HG02763 (cell line): ENCODE measurements around the gene IGFLR1.
"Not testable (repeated sequence)": the region's sequence is repeated elsewhere in the genome, so short reads cannot be mapped to it uniquely, and the experiment has no call there.

Experiments
- ATAC-seq: cut with Tn5 transposase; IDR thresholded peaks from one replicate; pipeline ENCODE4 v1.9.1; 2021; ENCODE audit warnings: mild to moderate bottlenecking, moderate library complexity; ENCODE audit not compliant: unreplicated experiment

The IGFLR1 gene

DNA sequence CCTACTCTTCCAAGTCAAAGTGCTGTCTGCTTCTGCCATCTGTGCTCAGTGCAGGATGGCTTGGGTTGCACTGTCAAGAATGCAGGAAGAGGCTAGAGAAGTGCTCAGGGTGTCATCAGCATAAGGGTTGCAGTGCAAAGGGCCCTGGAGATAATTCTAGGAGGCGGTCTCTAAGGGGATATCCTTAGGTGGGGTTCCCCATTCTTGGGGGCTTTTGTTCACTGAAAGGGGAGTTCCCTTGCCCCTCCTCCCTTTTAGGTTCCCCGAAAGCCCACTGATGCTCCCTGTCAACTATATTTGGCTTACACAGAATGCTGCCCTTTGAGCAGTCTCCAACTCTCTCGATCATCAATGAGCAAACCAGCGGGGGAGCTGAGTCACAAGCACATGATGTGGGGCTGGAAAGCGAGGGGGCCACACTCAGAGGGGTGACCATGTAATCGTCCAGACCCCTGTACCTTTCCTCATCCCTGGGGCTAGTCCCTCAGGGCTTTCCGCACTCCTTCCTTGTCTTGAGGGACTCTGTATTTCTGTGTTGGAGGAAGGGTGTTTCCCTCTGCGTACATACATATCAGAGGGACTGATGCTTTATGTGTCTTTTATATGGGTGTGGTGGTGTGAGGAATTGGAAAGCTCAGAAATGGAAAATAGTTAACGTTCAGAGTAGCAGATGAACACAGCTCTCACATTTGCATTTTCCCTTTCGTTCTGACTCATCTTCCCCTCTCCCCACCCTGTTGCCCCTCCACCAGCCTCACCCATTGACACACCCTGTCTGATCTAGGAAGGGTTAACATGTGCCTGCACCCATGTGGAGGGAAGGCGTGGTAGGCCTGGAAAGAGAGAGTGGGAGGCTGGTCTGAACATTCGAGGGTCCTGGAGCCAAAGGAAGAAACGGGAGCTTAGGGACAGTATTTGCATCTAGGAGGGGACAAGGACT, 31.2 kb downstream of the IGFLR1 start:
- peak; percentile 41 for ATAC-seq

GRCh38 chr19:35708391-35708790, 33.9 kb downstream of the IGFLR1 start:
- no peak for ATAC-seq

DNA sequence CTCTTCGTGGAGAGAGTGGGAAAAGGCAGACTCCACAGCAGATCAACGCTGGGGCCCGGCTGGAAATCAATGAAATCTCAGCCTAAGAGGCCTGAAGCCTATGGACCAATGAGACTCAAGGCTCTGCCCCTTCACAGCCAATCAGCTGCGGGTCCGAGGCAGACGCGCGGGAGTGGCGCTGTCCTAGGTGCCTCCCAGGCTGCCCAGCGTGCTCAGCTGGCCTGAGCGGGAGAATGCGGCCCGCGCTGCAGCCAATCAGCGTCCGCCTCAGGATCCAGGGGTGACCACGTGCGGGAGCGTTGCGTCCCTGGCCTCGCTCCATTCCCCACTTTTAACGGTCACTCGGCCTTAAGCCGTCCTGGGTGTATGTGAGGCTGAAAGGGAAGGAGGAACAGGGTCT, 38.0 kb downstream of the IGFLR1 start, which contains the start of gene ZBTB32:
Gene ZBTB32, plus strand, starts transcription at position 341 of the 400 bp plus-strand sequence. CDS start 10,069 bp downstream, outside the sequence.
- no peak for ATAC-seq

DNA sequence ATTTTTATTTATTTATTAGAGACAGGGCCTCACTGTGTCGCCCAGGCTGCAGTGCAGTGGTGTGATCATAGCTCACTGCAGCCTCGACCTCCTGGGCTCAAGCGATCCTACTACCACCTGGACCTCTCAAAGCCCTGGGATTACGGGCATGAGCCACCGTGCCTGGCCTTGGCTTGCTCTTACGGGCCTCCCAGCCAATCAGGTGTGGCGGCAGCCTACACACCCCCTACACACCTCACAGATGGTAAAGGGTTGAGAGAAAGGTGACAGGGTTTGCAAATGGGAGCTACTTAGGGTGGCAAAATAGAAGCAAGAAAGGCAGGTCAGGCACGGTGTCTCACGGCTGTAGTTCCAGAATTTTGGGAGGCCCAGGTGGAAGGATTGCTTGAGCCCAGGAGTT, 38.9 kb downstream of the IGFLR1 start:
- no peak for ATAC-seq

DNA sequence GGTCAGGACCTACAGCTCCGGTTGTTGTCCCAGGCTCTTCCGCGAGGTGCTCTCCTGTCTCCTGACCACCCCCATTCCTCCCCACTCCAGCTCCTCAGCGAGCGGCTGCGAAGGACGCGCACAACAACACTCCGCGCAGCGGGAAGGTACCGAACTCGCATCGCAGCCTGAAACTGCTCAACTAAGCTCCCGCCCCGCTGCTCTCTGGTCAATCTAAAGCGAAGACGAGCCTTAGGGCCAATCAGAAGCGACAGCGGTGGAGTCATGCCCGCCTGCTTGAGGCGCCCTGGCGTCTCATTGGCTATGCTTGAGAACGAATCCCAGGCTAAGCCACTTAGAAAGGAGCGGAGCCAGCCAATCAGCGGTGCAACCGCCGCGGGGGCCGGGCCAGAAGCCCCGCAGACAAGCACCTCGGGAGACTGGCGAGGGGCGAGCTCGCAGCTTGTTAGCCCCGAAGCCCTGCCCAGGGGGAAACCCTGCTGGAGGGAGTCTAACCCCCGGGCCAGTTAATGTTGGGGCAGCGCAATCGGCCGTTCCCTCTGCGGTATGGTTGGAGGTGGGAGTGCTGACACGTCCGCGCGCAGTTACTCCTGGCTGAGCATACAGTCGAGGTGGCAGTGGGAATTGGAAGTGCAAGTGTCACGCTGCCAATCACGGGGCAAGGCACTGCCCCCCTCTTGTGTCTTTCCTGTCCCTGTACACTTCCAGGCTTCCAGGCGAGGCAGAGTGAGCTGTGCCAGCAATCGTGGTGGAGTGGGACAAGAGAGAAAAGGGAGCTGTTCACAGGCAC, 39.8 kb downstream of the IGFLR1 start:
- ATAC-seq = peak; percentile 94

- ATAC-seq = no peak
Observed at GRCh38 chr19:35696835-35697234, 45.4 kb downstream of the IGFLR1 start.

- no peak for ATAC-seq
Observed at GRCh38 chr19:35695895-35696422, 46.3 kb downstream of the IGFLR1 start.

- peak; percentile 76 for ATAC-seq
Observed at GRCh38 chr19:35693835-35694599, 48.2 kb downstream of the IGFLR1 start.

DNA sequence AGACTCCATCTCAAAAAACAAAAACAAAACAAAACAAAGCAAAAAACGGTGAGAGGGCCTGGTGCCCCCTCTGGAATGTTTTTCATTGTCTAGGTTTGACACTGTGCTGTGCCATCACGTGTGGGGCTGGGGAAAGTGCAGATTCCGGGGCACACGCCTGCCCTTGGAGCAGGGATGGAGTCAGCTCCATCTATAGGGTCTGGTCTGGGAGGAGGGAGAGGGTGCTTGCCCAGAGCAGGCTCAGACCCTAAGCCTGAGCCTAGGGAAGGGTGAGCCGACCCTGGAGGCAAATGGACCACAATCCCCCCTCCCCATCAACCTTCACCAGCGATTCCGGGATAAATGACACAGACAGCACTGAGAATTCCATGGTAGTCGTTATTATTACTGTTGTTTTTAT, 48.8 kb downstream of the IGFLR1 start:
- no peak for ATAC-seq

DNA sequence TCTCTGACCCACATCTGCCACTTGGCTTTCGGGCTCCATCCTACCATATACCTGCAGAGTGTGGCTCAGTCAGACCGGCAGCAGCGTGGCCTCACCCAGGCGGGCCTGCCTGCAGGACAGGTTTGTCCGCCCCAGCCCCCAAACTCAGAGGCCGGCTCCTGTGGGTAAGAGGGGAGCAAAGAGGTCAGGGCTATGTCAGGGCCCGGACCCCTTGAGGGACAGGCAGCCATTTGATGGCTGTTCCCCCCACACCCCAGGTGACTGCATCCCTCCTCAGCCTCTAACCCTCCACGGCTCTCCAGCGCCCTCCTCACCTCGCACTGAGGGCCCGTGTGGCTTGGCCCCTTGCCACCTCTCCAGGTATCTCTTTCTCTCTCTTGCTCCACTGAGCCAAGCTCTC, 50.2 kb downstream of the IGFLR1 start:
- no peak for ATAC-seq

DNA sequence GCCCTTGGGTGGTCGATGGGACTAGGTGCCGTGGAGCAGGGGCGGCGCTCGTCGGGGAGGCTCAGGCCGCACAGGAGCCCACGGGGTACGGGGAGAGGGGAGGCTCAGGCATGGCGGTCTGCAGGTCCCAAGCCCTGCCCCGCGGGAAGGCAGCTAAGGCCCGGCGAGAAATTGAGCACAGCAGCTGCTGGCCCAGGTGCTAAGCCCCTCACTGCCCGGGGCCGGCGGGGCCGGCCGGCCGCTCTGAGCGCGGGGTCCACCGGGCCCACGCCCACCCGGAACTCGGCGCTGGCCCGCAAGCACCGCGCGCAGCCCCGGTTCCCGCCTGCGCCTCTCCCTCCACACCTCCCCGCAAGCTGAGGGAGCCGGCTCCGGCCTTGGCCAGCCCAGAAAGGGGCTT, 51.1 kb downstream of the IGFLR1 start:
- ATAC-seq = not testable (repeated sequence)

- no peak for ATAC-seq
Observed at GRCh38 chr19:35689836-35690235, 52.4 kb downstream of the IGFLR1 start.
